Suprapubic skin (tissue), 3 donors: ENCODE data around the gene RPUSD3.

Source experiments
- POLR2A ChIP-seq, 2 donors: fragments of 450-650 bp; IDR thresholded peaks; one replicate each; pipeline ENCODE4 v1.6.1; 2017; ENCODE audit warnings: antibody characterized with exemption in 2 of 2, mild to moderate bottlenecking in 2 of 2, moderate library complexity in 2 of 2
- TF ChIP-seq, protein P1 (sequence below), 2 donors: fragments of 200-600 bp in 1 of 2; fragments of 450-650 bp in 1 of 2; sonication (generic) in 1 of 2; IDR thresholded peaks; one replicate each; pipeline ENCODE4 v1.5.1; 2016 to 2019; ENCODE audit warnings: antibody characterized with exemption in 2 of 2, mild to moderate bottlenecking in 1 of 2, moderate library complexity in 1 of 2

GRCh38 chr3:9809239-9809614 is 34.6 kb downstream of the RPUSD3 start:
- TF ChIP-seq, protein P1, sequence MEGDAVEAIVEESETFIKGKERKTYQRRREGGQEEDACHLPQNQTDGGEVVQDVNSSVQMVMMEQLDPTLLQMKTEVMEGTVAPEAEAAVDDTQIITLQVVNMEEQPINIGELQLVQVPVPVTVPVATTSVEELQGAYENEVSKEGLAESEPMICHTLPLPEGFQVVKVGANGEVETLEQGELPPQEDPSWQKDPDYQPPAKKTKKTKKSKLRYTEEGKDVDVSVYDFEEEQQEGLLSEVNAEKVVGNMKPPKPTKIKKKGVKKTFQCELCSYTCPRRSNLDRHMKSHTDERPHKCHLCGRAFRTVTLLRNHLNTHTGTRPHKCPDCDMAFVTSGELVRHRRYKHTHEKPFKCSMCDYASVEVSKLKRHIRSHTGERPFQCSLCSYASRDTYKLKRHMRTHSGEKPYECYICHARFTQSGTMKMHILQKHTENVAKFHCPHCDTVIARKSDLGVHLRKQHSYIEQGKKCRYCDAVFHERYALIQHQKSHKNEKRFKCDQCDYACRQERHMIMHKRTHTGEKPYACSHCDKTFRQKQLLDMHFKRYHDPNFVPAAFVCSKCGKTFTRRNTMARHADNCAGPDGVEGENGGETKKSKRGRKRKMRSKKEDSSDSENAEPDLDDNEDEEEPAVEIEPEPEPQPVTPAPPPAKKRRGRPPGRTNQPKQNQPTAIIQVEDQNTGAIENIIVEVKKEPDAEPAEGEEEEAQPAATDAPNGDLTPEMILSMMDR (IDR thresholded peaks at IDR 0.05) = no peak
- TF ChIP-seq POLR2A (IDR thresholded peaks at IDR 0.05) = no peak
